IMR-90 (cell line): Measurements from ENCODE around the gene ZAP70.

Experiments
- RCOR1 ChIP-seq: IDR thresholded peaks from 2 replicates; pipeline ENCODE4 v1.6.1; 2012; ENCODE audit warnings: mild to moderate bottlenecking, low read length, improper control_type of control experiment; ENCODE audit not compliant: insufficient replicate concordance
- USF2 ChIP-seq: fragments of 150-350 bp; IDR thresholded peaks from 2 replicates; pipeline ENCODE4 v1.6.1; 2017; ENCODE audit warnings: mild to moderate bottlenecking, antibody characterized with exemption, low read length, low read depth

GRCh38 chr2:97769711-97770110 is 56.3 kb downstream of the ZAP70 start:
- no peak for TF ChIP-seq USF2
- no peak for TF ChIP-seq RCOR1
